Erythroblast (primary cell): Measurements from ENCODE around the gene INKA1.

Experiments
- GATA1 ChIP-seq: IDR thresholded peaks from 2 replicates; pipeline ENCODE4 v1.6.1; 2011; ENCODE audit warnings: low read depth, mild to moderate bottlenecking, control low read depth, low read length, moderate library complexity
- POLR2A ChIP-seq: IDR thresholded peaks from 2 replicates; pipeline ENCODE4 v1.6.1; 2011; ENCODE audit warnings: mild to moderate bottlenecking, low read length

GRCh38 chr3:49771340-49771938 lies 31.6 kb upstream of the INKA1 start:
- TF ChIP-seq POLR2A (no peak), GATA1 (no peak)
